Measurements from ENCODE around the gene ZFYVE9.

GRCh38 chr1:52192436-52192835, 50.5 kb downstream of the ZFYVE9 start:
- TF ChIP-seq, protein P1, sequence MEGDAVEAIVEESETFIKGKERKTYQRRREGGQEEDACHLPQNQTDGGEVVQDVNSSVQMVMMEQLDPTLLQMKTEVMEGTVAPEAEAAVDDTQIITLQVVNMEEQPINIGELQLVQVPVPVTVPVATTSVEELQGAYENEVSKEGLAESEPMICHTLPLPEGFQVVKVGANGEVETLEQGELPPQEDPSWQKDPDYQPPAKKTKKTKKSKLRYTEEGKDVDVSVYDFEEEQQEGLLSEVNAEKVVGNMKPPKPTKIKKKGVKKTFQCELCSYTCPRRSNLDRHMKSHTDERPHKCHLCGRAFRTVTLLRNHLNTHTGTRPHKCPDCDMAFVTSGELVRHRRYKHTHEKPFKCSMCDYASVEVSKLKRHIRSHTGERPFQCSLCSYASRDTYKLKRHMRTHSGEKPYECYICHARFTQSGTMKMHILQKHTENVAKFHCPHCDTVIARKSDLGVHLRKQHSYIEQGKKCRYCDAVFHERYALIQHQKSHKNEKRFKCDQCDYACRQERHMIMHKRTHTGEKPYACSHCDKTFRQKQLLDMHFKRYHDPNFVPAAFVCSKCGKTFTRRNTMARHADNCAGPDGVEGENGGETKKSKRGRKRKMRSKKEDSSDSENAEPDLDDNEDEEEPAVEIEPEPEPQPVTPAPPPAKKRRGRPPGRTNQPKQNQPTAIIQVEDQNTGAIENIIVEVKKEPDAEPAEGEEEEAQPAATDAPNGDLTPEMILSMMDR (conservative IDR thresholded peaks at IDR 0.05; ENCODE audit: low read depth in 2 of 2): no peak
- TF ChIP-seq EZH2phosphoT487 (IDR thresholded peaks at IDR 0.05; ENCODE audit: unreplicated experiment) (no peak), POLR2AphosphoS5 (IDR thresholded peaks at IDR 0.05; ENCODE audit: low read depth) (no peak), EZH2 (IDR thresholded peaks at IDR 0.05; ENCODE audit: low read depth, unreplicated experiment) (no peak), ETS1 (IDR thresholded peaks at IDR 0.05) (no peak), CREB1 (CRISPR knock-in tag; IDR thresholded peaks at IDR 0.05; ENCODE audit: low read depth) (no peak), JUNB (IDR thresholded peaks at IDR 0.05; ENCODE audit: unreplicated experiment) (no peak), STAT1 (IDR thresholded peaks at IDR 0.05; ENCODE audit: unreplicated experiment) (no peak), ZNF114 (CRISPR knock-in tag; IDR thresholded peaks at IDR 0.05) (no peak), NANOG (IDR thresholded peaks at IDR 0.05; ENCODE audit: borderline replicate concordance) (no peak), ZNF331 (CRISPR knock-in tag; IDR thresholded peaks at IDR 0.05; ENCODE audit: low read depth) (no peak)
- TF ChIP-seq, protein P2, sequence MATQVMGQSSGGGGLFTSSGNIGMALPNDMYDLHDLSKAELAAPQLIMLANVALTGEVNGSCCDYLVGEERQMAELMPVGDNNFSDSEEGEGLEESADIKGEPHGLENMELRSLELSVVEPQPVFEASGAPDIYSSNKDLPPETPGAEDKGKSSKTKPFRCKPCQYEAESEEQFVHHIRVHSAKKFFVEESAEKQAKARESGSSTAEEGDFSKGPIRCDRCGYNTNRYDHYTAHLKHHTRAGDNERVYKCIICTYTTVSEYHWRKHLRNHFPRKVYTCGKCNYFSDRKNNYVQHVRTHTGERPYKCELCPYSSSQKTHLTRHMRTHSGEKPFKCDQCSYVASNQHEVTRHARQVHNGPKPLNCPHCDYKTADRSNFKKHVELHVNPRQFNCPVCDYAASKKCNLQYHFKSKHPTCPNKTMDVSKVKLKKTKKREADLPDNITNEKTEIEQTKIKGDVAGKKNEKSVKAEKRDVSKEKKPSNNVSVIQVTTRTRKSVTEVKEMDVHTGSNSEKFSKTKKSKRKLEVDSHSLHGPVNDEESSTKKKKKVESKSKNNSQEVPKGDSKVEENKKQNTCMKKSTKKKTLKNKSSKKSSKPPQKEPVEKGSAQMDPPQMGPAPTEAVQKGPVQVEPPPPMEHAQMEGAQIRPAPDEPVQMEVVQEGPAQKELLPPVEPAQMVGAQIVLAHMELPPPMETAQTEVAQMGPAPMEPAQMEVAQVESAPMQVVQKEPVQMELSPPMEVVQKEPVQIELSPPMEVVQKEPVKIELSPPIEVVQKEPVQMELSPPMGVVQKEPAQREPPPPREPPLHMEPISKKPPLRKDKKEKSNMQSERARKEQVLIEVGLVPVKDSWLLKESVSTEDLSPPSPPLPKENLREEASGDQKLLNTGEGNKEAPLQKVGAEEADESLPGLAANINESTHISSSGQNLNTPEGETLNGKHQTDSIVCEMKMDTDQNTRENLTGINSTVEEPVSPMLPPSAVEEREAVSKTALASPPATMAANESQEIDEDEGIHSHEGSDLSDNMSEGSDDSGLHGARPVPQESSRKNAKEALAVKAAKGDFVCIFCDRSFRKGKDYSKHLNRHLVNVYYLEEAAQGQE (IDR thresholded peaks at IDR 0.05; ENCODE audit: unreplicated experiment): no peak

All from GM23338 (cell line).